Endothelial cell of umbilical vein (primary cell): ENCODE measurements around the gene SLAMF6. TPM values are rescaled to one million over a fixed set of nuclear protein-coding genes. Genes with fewer than 3 reads are reported as not detected.

Experiments used
- BruUV-seq: library from RNA; stranded (reverse); fragments of 400-500 nt; replicated peaks from 2 replicates; lab custom pipeline; 2021; lab: Mats Ljungman, UMichigan
- CTCF ChIA-PET: fragments of 300-600, 350-600 bp; sonication (Branson Sonifier 250); formaldehyde crosslinking; loops from one replicate; lab custom pipeline; 2021; ENCODE audit warnings: antibody characterized with exemption, inconsistent platforms; lab: Charles Lee
- POLR2A ChIA-PET: fragments of 300-600, 350-600 bp; sonication (Branson Sonifier 250); formaldehyde crosslinking; loops from one replicate; lab custom pipeline; 2021; ENCODE audit warnings: antibody characterized with exemption, inconsistent platforms; lab: Charles Lee
- DNase-seq: peaks from one replicate; pipeline ENCODE4 v3.0.0-alpha.2; 2011; ENCODE audit warnings: low read depth, low spot score
- FAIRE-seq: peaks from 2 replicates; lab custom pipeline; 2011; peaks lifted over from hg19 to GRCh38; lab: Jason Lieb, UNC
- H2AFZ ChIP-seq: 2 replicates; pipeline ENCODE4 v1.6.0; 2012; ENCODE audit warnings: low read depth, low read length, control low read depth, inconsistent platforms
- H3K27ac ChIP-seq: 2 replicates; pipeline ENCODE4 v1.5.1; 2011; ENCODE audit warnings: low read depth, mild to moderate bottlenecking, control low read depth, low read length, moderate library complexity; ENCODE audit not compliant: insufficient read depth
- H3K27me3 ChIP-seq, 2 experiments: 2 replicates each; pipeline versions ENCODE4 v1.6.0 to v1.6.1; 2011; ENCODE audit warnings: low read length in 2 of 2, mixed read lengths in 1 of 2; ENCODE audit not compliant: control insufficient read depth in 2 of 2, insufficient read depth in 2 of 2
- H3K36me3 ChIP-seq, 2 experiments: 2 replicates in 1 of 2; 3 replicates in 1 of 2; pipeline ENCODE4 v1.5.1; 2011; ENCODE audit warnings: low read length in 2 of 2, mild to moderate bottlenecking in 1 of 2, moderate library complexity in 1 of 2; ENCODE audit not compliant: control insufficient read depth in 2 of 2, insufficient read depth in 2 of 2; ENCODE audit errors: extremely low read depth in 1 of 2
- H3K4me1 ChIP-seq: 3 replicates; pipeline ENCODE4 v1.5.1; 2011; ENCODE audit warnings: mild to moderate bottlenecking, low read length; ENCODE audit not compliant: control insufficient read depth, insufficient read depth; ENCODE audit errors: extremely low read depth
- H3K4me2 ChIP-seq: 2 replicates; pipeline ENCODE4 v1.6.1; 2011; ENCODE audit warnings: low read length, control low read depth, mixed read lengths; ENCODE audit not compliant: insufficient read depth
- H3K4me3 ChIP-seq, 3 experiments: fragments of 200-600 bp in 1 of 3; sonication (generic), shearing (Covaris generic) in 1 of 3; replicated peaks in 1 of 3; 2 replicates each; pipeline ENCODE4 v1.5.1; 2011 to 2016; ENCODE audit warnings: control low read depth in 3 of 3, low read length in 3 of 3, mild to moderate bottlenecking in 2 of 3, inconsistent platforms in 1 of 3, low read depth in 1 of 3, moderate library complexity in 1 of 3; ENCODE audit not compliant: insufficient read depth in 1 of 3
- H3K79me2 ChIP-seq: 2 replicates; pipeline ENCODE4 v1.6.0; 2012; ENCODE audit warnings: low read length, inconsistent platforms; ENCODE audit not compliant: control insufficient read depth, insufficient read depth
- H3K9ac ChIP-seq: replicated peaks from 2 replicates; pipeline ENCODE3; 2011; ENCODE audit warnings: low read length, control low read depth; ENCODE audit not compliant: insufficient read depth; ENCODE audit errors: extremely low read depth
- H3K9me1 ChIP-seq: replicated peaks from 3 replicates; pipeline ENCODE4 v1.6.0; 2011; ENCODE audit warnings: mild to moderate bottlenecking, low read length; ENCODE audit not compliant: control insufficient read depth, insufficient read depth; ENCODE audit errors: extremely low read depth
- H3K9me3 ChIP-seq: replicated peaks from 2 replicates; pipeline ENCODE4 v1.5.1; 2012; ENCODE audit warnings: low read length, inconsistent platforms; ENCODE audit not compliant: control insufficient read depth, insufficient read depth
- H4K20me1 ChIP-seq: replicated peaks from 2 replicates; pipeline ENCODE3; 2011; ENCODE audit warnings: mild to moderate bottlenecking, low read length; ENCODE audit not compliant: control insufficient read depth, insufficient read depth; ENCODE audit errors: extremely low read depth
- FOS ChIP-seq: IDR thresholded peaks from 2 replicates; pipeline ENCODE4 v1.6.1; 2011; ENCODE audit warnings: mild to moderate bottlenecking, low read length, moderate library complexity, borderline replicate concordance; ENCODE audit not compliant: insufficient read depth
- GATA2 ChIP-seq: IDR thresholded peaks from 2 replicates; pipeline ENCODE4 v1.7.0; 2011; ENCODE audit warnings: low read depth, mild to moderate bottlenecking, moderate library complexity, mixed read lengths, low read length; ENCODE audit not compliant: insufficient read length, insufficient read depth
- JUN ChIP-seq: IDR thresholded peaks from 2 replicates; pipeline ENCODE4 v1.6.1; 2011; ENCODE audit warnings: borderline replicate concordance, low read depth; ENCODE audit not compliant: insufficient read length, insufficient read depth
- MYC ChIP-seq: IDR thresholded peaks from one replicate; pipeline ENCODE4 v1.6.1; 2011; ENCODE audit warnings: mild to moderate bottlenecking, low read depth, low read length
- POLR2A ChIP-seq: IDR thresholded peaks from 2 replicates; pipeline ENCODE4 v1.6.1; 2012; ENCODE audit warnings: low read depth, mild to moderate bottlenecking, control low read depth, low read length
- POLR2AphosphoS5 ChIP-seq: IDR thresholded peaks from 2 replicates; pipeline ENCODE4 v1.6.1; 2012; ENCODE audit warnings: low read depth, mild to moderate bottlenecking, control low read depth, low read length, moderate library complexity; ENCODE audit not compliant: insufficient read depth
- dilution Hi-C: fragments of 300-500 bp; cut with MboI; formaldehyde crosslinking; loops from one replicate; pipeline ENCODE4 v1.15.0; 2019; ENCODE audit warnings: low sequenced_read_pairs; ENCODE audit not compliant: extremely low pct_ligation_motif_present
- intact Hi-C: fragments of 100-400 bp; cut with micrococcal nuclease; formaldehyde crosslinking; loops from one replicate; pipeline ENCODE4 v1.10.0; 2022
- polyA plus RNA-seq, 4 experiments: library from polyadenylated mRNA; depleted of rRNA in 3 of 4; stranded (reverse) in 3 of 4; unstranded in 1 of 4; fragments of >200 nt; gene quantifications; 2 replicates each; pipeline versions ENCODE4 v1.2.1 to v1.2.3, GENCODE V29; 2011 to 2012; ENCODE audit warnings: missing spikeins in 1 of 4
- total RNA-seq: library from RNA; stranded (reverse); gene quantifications from 2 replicates; pipeline ENCODE4 v1.2.3, GENCODE V29; 2021
- TF ChIP-seq, protein P1 (sequence below): IDR thresholded peaks from 2 replicates; pipeline ENCODE4 v1.6.1; 2011; ENCODE audit not compliant: insufficient read depth, insufficient read length
- TF ChIP-seq, protein P2 (sequence below), 2 donors: IDR thresholded peaks; 1 replicate in 1 of 2; 2 replicates in 1 of 2; pipeline ENCODE4 v1.5.1; 2011; ENCODE audit warnings: low read length in 2 of 2, mild to moderate bottlenecking in 2 of 2, moderate library complexity in 2 of 2, control low read depth in 1 of 2, inconsistent platforms in 1 of 2, low read depth in 1 of 2; ENCODE audit not compliant: insufficient read depth in 1 of 2; ENCODE audit errors: extremely low read depth in 1 of 2

Gene SLAMF6
- total and polyA plus RNA-seq, 2 donors (not counting 3 experiments of a cell fraction or from before 2014, with no cell fraction given) = not detected

DNA sequence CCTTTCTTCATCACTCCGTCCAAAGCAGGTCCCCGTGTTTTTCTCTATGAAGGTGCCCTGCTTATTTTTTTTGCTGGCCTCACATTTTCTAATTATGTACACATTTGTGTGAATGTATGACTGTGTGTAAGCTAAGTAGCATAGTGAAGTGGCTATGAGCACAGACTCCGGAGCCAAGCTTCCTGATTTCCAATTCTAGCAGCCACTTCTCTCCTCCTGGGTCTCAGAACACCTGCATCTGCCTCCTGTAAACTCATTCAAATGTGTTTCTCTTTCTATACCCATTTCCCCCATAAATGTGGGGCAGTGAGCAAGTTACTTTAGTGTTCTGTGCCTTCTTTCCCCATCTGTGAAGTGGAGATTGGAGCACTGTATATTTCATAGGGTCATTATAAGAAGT is 2.1 kb downstream of the SLAMF6 start:
- no peak overlapping the region for H3K9ac ChIP-seq
- no peaks in the 10 kb centered on the region for H3K79me2 ChIP-seq
- dilution Hi-C loops (no loop called here), intact Hi-C loops (no loop called here)
- H3K27me3 ChIP-seq = no peaks in the 10 kb centered on the region
- no peaks in the 10 kb centered on the region for H4K20me1 ChIP-seq
- ChIA-PET POLR2A (no interaction called here), CTCF (no interaction called here)
- no peaks in the 10 kb centered on the region for H3K9me1 ChIP-seq
- TF ChIP-seq POLR2A (no peak), FOS (no peak), JUN (no peak), POLR2AphosphoS5 (no peak), GATA2 (no peak), MYC (no peak)
- TF ChIP-seq, protein P1, sequence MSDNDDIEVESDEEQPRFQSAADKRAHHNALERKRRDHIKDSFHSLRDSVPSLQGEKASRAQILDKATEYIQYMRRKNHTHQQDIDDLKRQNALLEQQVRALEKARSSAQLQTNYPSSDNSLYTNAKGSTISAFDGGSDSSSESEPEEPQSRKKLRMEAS = no peak
- TF ChIP-seq, protein P2, sequence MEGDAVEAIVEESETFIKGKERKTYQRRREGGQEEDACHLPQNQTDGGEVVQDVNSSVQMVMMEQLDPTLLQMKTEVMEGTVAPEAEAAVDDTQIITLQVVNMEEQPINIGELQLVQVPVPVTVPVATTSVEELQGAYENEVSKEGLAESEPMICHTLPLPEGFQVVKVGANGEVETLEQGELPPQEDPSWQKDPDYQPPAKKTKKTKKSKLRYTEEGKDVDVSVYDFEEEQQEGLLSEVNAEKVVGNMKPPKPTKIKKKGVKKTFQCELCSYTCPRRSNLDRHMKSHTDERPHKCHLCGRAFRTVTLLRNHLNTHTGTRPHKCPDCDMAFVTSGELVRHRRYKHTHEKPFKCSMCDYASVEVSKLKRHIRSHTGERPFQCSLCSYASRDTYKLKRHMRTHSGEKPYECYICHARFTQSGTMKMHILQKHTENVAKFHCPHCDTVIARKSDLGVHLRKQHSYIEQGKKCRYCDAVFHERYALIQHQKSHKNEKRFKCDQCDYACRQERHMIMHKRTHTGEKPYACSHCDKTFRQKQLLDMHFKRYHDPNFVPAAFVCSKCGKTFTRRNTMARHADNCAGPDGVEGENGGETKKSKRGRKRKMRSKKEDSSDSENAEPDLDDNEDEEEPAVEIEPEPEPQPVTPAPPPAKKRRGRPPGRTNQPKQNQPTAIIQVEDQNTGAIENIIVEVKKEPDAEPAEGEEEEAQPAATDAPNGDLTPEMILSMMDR (IDR thresholded peaks at IDR 0.05; ENCODE audit: extremely low read depth in 1 of 2, insufficient read depth in 1 of 2, low read depth in 1 of 2, low read length in 2 of 2) = no peak
- H3K27ac ChIP-seq = no peak overlapping the region
- no peak overlapping the region for H2AFZ ChIP-seq
- H3K9me3 ChIP-seq = no peaks in the 10 kb centered on the region
- no peak for FAIRE-seq
- H3K4me2 ChIP-seq = no peak overlapping the region
- no peak for DNase-seq
- H3K4me1 ChIP-seq = no peaks in the 10 kb centered on the region
- no peaks in the 10 kb centered on the region for H3K36me3 ChIP-seq
- no peak overlapping the region for H3K4me3 ChIP-seq
- no TSS peak for BruUV-seq
